ENCODE measurements around the gene BPI.
A peak's percentile ranks its signal among the peaks of the same experiment; 100 is the strongest.
"Not testable (repeated sequence)": the region's sequence is repeated elsewhere in the genome, so short reads cannot be mapped to it uniquely, and the experiment has no call there.

BPI gene

GRCh38 chr20:38338849-38339520 lies 35.0 kb downstream of the BPI start:
- no peak for DNase-seq

- DNase-seq: not testable (repeated sequence)
Observed at GRCh38 chr20:38339521-38339896, 35.6 kb downstream of the BPI start.

GRCh38 chr20:38339997-38340396 lies 36.0 kb downstream of the BPI start:
- no peak for DNase-seq

- DNase-seq: no peak
Observed at GRCh38 chr20:38340693-38341092, 36.7 kb downstream of the BPI start.

- no peak for DNase-seq
Observed at GRCh38 chr20:38342216-38342615, 38.3 kb downstream of the BPI start.

GRCh38 chr20:38342713-38343310 lies 38.9 kb downstream of the BPI start:
- no peak for DNase-seq

- DNase-seq: no peak
Observed at GRCh38 chr20:38343311-38344106, 39.6 kb downstream of the BPI start.

GRCh38 chr20:38344107-38344701 lies 40.2 kb downstream of the BPI start:
- DNase-seq: no peak

GRCh38 chr20:38345643-38346042 lies 41.7 kb downstream of the BPI start:
- no peak for DNase-seq

- no peak for DNase-seq
Observed at GRCh38 chr20:38346247-38346651, 42.3 kb downstream of the BPI start, which contains the start of gene LBP. Gene LBP, plus strand, starts transcription at chr20:38346482. Its CDS starts 35 bp downstream, at chr20:38346517.

- DNase-seq: no peak
Observed at GRCh38 chr20:38346741-38347140, 42.8 kb downstream of the BPI start.

- no peak for DNase-seq
Observed at GRCh38 chr20:38349856-38350255, 45.9 kb downstream of the BPI start.

GRCh38 chr20:38350879-38351775 lies 47.2 kb downstream of the BPI start:
- DNase-seq: no peak

- peak; percentile 17 for DNase-seq
Observed at GRCh38 chr20:38353316-38353715, 49.4 kb downstream of the BPI start.

GRCh38 chr20:38354227-38354626 lies 50.3 kb downstream of the BPI start:
- no peak for DNase-seq

GRCh38 chr20:38355161-38356012 lies 51.4 kb downstream of the BPI start:
- DNase-seq: no peak

- DNase-seq: no peak
Observed at GRCh38 chr20:38357653-38358207, 53.8 kb downstream of the BPI start.

- DNase-seq: no peak
Observed at GRCh38 chr20:38358556-38358955, 54.6 kb downstream of the BPI start.

- DNase-seq: no peak
Observed at GRCh38 chr20:38363004-38363747, 59.2 kb downstream of the BPI start.

- peak; percentile 4 for DNase-seq
Observed at GRCh38 chr20:38369389-38369788, 65.4 kb downstream of the BPI start.
